Lung microvascular endothelial cell (primary cell): ENCODE data around the gene PLA2G2C. TPM values are rescaled to one million over a fixed set of nuclear protein-coding genes. Genes with fewer than 3 reads are reported as not detected.

Experiments
- DNase-seq, 2 donors: peaks; one replicate each; pipeline versions ENCODE4 v3.0.0 to v3.0.0-alpha.2; 2010; ENCODE audit warnings: low read depth in 2 of 2
- total RNA-seq: library from RNA; depleted of rRNA; stranded (reverse); fragments of >200 nt; gene quantifications from 2 replicates; pipeline ENCODE4 v1.2.1, GENCODE V29; 2014

PLA2G2C gene
- total RNA-seq, 1 donor from 2014 or later = not detected

DNA sequence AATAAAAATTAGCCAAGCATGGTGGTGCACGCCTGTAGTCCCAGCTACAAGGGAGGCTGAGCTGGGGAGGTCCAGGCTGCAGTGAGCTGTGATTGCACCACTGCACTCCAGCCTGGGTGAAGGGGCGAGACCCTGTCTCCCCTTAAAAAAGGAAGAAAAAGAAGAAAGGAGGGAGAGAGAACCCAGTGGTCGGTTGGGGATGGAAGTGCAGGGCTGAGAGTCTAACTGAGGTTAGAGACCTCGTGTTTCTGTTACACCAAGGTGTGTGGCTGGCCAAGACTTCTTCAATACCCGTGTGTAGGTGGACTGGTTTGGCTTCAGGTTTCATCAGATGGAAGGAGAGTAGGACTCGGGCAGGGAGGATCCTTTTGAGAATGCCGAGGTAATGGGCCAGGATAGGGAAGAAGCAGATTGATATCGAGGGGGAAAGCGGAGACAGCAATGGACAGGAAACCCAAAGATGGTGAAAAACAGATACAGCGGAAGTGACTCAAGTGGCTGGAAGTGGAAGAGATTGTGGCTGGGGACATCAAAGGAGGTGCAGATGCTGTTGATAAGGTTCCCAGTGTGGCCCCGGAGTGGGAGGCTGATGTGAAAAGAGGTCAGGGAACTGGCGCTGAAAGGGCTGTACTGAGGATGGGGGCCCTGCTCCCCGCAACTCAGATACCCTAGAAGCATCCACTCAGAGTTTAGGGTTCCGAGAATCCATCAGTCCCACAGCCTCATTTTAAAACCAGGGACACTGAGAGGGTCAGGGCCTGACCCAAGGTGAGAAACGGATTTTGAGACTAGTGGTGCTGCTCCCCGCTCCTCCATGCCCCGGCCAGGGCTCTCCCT lies 1.1 kb downstream of the PLA2G2C start:
- DNase-seq = peak; percentile 9 to 14

DNA sequence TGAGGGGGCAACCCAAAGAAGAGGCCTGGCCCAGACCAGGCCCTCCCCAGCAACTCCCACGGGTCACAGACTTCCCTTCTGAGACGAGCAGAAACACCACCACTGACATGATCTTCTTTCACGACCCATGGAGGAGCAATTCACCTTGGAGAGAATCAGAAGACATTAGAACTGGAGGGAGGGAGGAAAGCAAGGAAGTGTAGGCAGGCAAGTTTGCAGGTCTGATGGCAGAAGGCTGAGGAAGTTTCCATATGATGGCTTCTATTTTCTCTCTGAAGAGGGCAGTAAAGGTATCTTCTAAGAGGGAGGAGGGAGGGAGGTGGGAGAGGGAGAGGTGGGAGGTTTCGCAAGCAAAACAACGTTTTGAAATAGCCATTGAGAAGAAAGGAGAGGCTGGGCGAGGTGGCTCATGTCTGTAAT lies 1.8 kb downstream of the PLA2G2C start:
- no peak for DNase-seq

DNA sequence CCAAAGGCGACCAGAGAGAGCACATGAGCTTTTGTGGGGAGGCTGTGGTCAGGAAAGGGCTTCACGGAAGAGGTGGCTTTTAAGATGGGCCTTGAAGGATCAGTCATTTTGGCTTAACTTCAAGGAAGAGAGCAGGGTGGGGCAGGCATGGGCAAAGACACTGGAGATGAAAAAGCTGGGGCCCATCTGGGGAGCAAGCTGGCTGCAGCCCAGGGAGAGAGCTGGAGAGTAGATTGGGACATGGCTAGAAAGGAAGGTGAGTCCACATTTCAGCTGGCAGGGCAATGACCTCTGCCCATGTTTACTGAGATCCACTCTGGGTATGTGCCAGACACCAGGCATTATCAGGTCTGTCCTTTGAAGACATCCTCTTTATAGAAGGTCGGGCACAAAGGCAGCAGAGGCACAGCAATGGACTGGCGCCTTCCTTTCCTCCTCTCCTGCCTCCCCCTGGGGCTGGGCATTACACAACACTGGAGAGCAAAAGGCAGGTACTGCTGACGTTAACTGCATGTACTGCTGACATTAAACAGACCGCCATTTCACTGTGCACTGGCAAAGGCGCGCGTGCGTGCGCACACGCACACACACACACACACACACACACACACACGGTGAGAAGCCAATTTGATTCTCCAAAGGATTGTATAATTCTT lies 2.6 kb downstream of the PLA2G2C start:
- DNase-seq = no peak

- DNase-seq = no peak
Measured at GRCh38 chr1:20183035-20183434, 3.3 kb downstream of the PLA2G2C start.

DNA sequence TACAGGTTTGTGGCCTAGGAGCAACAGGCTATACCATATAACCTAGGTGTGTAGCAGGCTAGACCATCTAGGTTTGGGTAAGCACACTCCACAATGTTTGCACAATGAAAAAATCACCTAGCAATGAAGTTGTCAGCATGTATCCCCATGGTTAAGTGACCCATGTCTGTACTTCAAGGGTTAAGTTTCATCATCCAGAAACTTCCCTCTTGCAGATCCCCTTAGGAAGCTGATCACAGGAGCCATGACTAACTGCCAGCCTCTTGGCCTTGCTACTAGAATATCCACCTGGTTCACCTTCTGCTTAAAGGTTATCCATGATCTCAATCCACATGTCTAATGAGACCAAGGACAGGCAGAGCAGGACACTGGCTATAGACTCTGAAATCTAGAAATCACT lies 3.9 kb downstream of the PLA2G2C start:
- DNase-seq = no peak

DNA sequence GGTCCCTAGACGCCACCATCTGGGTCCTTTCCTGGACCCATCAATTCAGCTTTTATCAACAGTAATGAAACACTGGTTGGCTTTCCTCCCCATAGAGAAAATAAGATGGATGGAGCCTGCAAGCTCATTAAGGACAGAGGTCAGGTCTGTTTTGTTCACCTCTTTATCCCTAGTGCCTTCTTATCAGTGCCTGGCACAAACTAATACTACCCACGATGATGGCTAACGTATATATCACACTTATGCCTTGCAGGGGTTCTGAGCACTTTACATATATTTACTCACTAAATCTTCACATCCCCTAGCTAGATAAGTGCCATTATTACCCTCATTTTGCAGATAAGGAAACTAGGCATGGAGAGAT lies 5.5 kb downstream of the PLA2G2C start:
- no peak for DNase-seq

DNA sequence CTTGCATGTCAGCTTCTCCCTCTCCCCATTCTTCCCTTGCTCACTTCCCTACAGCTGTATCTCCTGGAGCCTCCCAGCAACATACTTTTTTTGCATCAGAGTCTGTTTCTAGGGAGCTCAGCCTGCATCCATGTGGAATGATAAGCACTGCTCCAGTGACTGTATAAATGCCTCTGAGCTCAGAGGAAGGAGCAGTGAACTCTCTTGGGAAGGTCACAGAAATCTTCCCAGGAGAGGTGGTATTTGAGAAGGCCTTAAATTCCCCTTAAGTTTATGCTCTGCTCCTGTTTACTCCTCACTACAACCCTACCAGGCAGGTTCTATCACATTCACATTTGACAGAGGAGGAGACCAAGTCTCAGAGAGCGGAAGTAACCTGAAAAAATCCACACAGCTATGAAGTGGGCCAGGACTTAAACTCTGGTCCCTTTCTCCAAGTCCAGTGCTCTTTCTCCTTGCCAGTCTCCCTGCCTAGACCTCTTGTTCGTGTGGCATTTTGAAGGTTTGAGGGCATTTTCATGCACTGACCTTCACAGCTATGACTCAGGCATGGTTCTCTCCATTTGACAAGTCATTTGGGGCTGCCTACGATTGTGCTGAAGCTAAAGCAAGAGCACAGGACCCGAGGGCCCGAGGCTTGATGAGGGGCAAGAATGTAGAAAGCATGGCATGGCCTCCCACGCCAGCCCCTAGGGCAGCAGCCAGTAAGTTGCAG lies 6.0 kb downstream of the PLA2G2C start:
- no peak for DNase-seq

DNA sequence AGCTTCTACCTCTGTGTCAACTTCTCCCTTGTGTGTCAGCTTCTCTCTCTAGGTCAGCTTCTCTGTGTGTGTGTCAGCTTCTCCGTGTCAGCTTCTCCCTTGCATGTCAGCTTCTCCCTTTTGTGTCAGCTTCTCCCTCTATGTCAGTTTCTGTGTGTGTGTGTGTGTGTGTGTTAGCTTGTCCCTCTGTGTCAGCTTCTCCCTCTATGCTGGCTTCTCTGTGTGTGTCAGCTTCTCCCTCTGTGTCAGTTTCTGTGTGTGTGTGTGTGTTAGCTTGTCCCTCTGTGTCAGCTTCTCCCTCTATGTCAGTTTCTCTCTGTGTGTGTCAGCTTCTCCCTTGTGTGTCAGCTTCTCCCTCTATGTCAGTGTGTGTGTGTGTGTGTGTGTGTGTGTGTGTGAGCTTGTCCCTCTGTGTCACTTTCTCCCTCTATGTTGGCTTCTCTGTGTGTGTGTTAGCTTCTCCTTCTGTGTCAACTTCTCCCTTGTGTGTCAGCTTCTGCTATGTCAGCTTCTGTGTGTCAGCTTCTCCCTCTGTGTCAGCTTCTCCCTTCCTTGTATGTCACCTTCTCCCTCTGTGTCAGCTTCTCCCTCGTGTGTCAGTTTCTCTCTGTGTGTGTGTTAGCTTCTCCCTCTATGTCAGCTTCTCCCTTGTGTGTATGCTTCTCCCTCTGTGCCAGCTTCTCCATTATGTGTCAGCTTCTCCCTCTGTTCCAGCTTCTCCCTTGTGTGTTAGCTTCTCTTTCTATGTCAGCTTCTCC lies 6.8 kb downstream of the PLA2G2C start:
- DNase-seq = no peak

DNA sequence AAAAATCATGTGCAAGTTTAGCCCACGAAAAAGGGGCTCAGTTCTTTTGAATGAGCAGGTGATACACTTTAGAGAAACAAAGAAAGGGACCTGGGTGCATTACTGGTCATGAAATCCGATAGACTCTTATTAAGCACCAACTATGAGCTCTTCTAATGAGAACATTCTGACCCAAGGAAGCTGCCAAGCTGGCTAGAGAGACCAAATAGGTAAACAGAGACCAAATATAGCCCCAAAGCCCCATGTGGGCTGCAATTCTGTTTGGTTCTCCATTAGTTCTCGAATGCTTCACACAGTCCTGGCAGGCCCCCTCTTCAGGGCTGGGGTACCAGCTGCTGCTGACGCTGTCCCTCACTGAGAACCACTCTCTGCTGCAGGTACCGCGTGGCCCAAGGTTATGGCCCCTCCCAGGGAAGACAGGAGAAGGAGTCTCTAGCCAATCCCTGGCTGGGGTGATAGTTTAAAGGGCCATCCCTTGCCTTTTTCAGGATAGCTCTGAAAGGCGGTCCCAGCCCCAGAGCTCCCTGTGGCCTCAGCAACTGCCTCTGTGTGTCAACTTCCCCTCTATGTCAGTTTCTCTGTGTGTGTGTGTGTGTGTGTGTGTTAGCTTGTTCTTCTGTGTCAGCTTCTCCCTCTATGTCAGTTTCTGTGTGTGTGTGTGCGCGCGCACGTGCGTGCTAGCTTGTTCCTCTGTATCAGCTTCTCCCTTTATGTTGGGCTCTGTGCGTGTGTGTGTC lies 7.5 kb downstream of the PLA2G2C start:
- no peak for DNase-seq

DNA sequence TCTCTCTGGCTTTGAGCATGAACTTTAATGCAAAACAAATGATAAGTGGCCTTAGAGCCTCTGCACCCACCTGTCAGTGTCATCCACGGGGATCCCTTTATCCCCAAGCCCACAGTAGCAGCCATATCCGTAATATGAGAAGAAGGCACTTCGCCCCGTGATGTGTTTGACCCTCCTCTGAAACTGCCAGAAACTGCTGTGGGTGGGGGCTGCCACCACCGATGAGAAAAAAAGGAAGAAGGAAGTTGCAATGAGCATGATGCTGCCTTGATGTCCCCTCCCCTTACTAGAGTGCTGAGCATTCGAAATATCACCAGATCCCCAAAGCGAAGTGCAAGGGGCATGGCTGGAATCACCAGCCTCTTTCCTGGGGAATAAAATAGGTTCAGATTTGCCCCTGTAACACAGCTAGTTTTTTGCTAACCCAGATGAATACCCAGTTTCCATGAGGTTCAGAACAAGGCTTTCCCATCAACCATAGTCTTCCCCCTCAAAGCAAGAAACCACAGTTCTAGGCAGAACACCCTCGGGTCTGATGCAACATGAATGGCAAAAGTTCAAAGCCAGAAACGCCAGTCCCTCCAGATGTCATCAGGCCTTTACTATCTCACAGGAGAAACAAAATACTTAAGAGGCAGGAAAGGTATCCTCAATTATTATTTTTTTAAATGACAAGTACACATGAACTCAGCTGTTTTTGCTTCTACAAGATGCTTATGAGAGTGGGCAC lies 11.2 kb downstream of the PLA2G2C start:
- DNase-seq = no peak

DNA sequence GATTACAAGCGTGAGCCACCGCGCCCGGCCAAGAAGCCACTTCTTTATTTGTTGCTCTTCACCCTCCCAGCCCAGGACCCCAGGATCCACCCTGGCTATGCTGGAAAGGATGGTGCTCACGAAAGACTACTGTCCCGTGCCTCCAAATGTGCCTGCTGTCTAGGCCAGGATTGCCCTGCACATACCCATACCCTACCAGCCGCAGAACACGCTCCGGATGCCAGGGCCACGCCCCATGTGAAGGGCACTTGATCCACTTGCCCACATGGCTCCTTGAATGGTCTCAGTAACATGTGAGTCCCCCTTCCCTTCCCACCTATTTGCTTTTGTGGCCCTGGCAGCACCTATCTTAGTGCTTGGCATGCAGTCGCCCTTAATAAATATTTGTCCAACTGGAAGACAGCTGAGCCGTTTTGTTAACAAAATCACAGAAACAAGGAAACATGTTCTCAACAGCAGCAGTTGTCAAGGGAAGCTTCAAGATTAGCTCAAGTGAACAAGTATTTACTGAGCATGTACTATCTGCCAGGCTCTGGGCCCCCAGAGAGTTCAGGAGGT lies 14.2 kb downstream of the PLA2G2C start:
- no peak for DNase-seq

DNA sequence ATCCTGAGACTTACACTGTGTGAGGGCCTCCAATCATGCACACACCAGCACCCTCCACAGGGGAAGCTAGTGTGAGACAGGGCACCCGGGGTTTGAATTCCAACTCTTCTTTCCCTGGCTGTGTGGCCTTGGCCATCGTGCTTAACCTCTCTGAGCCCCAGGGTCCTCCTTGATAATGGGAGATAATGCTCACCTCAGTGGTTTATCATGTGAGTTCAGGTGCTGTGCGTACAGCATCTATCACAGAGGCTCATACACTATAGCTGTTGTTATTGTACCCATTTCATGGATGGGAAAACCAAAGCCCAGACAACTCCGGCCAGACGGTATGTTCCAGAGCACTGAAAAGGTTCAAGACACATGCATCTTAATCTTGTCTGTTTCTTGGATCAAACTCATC lies 16.4 kb downstream of the PLA2G2C start:
- DNase-seq = no peak

DNA sequence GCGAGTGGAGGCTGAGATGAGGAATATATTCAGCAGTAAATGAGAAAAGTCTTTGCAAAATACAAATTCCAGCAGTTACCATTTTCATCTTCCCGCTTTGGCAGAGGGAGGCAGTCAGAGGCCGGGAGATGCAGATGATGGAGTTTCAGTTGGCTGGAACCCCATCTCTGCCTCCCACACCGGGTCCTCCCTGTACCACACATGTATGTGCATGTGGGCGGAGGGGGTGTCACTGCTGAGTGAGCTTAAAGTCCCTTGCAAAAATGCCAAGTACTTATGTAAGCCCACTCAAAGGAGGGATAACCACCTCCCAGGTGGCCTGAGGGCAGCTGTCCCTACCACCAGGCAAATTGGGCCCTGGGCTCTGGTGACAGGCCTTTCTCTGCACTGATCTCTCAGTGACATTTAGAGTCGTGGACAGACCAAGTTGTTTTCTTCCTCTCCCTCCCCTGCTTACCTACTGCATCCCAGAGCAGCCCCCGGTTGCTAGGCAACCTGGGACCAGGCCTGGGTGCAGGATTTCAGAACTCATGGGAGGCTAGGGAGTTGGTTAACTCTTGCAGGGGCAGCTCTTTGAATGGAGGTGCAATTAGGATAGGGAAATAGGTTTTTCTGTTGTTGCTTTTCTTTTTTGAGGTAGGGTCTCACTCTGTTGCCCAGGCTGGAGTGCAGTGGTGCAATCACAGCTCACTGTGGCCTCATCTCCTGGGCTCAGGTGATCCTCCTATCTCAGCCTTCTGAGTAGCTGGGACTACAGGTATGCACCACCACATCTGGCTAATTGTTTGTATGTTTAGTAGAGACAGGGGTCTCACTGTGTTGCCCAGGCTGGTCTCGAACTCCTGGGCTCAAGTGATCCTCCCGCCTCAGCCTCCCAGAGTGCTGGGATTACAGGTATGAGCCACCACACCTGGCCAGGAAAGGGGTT lies 17.5 kb downstream of the PLA2G2C start:
- DNase-seq = no peak

DNA sequence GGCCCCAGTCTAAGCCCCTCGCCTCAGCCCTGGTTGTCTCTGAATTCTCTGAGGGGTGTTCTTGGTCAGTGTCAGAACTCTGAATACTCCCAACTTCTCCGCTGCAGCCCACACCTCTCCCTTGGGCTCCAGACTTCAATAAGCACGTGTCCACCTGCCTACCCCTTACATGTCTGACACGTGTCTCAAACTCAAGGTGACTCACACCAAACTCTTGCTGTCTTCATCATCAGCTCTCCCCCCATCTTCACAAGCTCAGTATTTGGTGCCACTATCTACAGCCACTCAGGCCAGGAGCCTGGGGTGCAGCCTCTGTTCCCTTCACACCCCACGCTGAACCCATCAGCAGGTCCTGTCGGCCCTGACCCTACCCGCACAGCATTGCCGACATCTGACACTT lies 19.2 kb downstream of the PLA2G2C start:
- no peak for DNase-seq

DNA sequence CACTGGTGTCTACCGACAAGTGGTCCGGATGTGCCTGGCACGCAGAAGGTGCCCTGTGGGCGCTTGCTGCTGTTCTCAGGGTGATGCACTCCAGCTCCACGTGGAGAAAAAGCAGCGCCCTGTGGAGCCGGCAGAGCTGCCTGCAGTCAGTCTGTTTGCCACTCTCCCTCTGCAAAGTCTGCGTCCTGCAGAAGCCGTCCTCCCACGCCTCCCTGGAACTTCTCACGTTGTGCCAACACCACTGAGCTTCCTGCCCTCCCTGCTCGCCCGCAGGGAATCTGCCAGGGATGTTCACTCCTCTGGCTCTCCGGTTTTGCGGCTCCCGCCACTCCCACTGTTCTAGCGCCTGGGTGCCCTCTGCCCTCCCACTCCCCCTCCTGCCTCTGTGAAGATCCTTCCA lies 20.3 kb downstream of the PLA2G2C start:
- DNase-seq = no peak

GRCh38 chr1:20165522-20165951 lies 20.8 kb downstream of the PLA2G2C start:
- DNase-seq = peak; percentile 24 to 28

GRCh38 chr1:20164694-20165202 lies 21.6 kb downstream of the PLA2G2C start:
- DNase-seq = peak in 1 of 2 donors; percentile 48

GRCh38 chr1:20160034-20160433 lies 26.3 kb downstream of the PLA2G2C start:
- peak; percentile 15 to 23 for DNase-seq
